Measurements from ENCODE around the gene COMMD7.

DNA sequence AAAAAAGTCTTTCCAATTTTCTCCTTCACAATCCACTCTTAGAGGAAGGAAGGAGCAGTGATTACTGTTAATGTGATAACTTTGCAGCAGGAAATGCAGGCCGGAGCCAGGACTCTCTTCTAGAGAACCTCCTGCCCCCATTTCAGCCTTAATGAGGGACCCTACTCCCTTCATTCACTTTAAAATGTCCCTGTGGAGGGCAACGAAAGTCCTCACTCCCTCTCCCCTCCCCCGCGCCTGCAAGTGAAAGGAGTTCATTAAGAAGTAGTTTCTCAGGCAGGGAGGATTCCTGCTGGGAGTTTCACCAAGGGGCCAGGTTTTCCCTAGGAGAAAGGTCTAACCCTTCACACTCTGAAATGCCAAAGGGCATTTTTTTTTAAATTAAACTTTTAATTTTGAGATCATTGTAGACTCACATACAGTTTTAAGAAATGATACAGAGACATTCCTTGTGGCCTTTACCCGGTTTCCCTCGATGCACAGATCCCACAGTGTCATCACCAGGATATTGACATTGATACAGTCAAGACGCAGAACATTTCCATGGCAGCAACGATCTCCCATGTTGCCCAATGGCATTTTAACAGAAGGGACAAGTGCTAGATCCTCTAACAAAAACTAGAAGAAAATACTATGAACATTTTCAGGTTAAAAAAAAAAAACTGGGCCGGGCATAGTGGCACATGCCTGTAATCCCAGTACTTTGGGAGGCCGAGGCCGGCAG, 6.8 kb upstream of the COMMD7 start:
- TF ChIP-seq POLR2A (IDR thresholded peaks at IDR 0.05), result no peak
- TF ChIP-seq, protein P1, sequence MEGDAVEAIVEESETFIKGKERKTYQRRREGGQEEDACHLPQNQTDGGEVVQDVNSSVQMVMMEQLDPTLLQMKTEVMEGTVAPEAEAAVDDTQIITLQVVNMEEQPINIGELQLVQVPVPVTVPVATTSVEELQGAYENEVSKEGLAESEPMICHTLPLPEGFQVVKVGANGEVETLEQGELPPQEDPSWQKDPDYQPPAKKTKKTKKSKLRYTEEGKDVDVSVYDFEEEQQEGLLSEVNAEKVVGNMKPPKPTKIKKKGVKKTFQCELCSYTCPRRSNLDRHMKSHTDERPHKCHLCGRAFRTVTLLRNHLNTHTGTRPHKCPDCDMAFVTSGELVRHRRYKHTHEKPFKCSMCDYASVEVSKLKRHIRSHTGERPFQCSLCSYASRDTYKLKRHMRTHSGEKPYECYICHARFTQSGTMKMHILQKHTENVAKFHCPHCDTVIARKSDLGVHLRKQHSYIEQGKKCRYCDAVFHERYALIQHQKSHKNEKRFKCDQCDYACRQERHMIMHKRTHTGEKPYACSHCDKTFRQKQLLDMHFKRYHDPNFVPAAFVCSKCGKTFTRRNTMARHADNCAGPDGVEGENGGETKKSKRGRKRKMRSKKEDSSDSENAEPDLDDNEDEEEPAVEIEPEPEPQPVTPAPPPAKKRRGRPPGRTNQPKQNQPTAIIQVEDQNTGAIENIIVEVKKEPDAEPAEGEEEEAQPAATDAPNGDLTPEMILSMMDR (IDR thresholded peaks at IDR 0.05), result no peak
